ENCODE measurements around the gene FOXL3. TPM values are rescaled to one million over a fixed set of nuclear protein-coding genes. Genes with fewer than 3 reads are reported as not detected.

FOXL3 gene
- polyA plus RNA-seq, 1 of the 3 experiments (the other 2 are of a cell fraction), result not detected

DNA sequence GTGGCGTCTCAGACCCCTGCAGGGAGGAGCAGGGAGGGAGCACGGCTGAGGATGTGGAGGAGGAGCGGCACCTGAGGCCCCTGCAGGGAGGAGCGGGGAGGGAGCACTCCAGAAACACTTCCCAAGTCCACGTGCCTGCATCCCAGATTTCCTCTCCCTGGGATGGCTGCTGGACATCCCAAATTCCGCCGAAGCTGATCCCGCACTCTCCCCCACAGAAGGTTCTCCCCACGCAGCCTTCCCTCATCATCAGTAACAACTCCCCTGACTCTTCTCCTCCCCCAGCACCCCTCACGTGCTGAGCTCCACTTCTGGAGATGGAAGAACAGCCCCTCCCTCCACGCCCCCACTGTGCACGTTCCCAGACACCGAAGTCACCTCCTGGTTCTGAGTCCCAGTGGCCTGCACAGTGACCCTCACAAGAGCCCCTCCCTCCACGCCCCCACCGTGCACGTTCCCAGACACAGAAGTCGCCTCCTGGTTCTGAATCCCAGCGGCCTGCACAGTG, 17.8 kb upstream of the FOXL3 start:
- Histone ChIP-seq H3K4me3 (ENCODE audit: low read depth in 2 of 2, low read length in 1 of 2) (no peak overlapping the region), H3K9ac (no peak overlapping the region), H3K9me3 (no peaks in the 10 kb centered on the region), H3K27ac (ENCODE audit: low read depth in 2 of 2, low read length in 1 of 2) (no peak overlapping the region), H3K27me3 (ENCODE audit: insufficient read depth) (peaks cover 26% of the 10 kb centered on the region; the same call in 1 of the 2 replicates), H2AFZ (ENCODE audit: low read depth) (no peak overlapping the region), H3K9me2 (no peaks in the 10 kb centered on the region), H3K4me2 (no peak overlapping the region), H3K79me2 (ENCODE audit: insufficient read depth) (no peaks in the 10 kb centered on the region), H3F3A (replicated peaks; ENCODE audit: insufficient read depth) (no peaks in the 10 kb centered on the region), H3K36me3 (replicated peaks in 1 of 2; ENCODE audit: control insufficient read depth in 1 of 2, insufficient read depth in 2 of 2, low read length in 1 of 2) (no peaks in the 10 kb centered on the region), H4K20me1 (ENCODE audit: insufficient read depth) (no peaks in the 10 kb centered on the region), H3K4me1 (ENCODE audit: control insufficient read depth in 1 of 2, insufficient read depth in 2 of 2, low read depth in 1 of 2, low read length in 1 of 2) (no peaks in the 10 kb centered on the region)
- DNase-seq, result no peak
- POLR2A ChIA-PET, result no interaction called here
- no peak for TF ChIP-seq EZH2phosphoT487 (IDR thresholded peaks at IDR 0.05; ENCODE audit: borderline replicate concordance, low read depth)
- no peak for TF ChIP-seq ZBTB33 (IDR thresholded peaks at IDR 0.05; ENCODE audit: borderline replicate concordance, low read depth)
- TF ChIP-seq USF1 (IDR thresholded peaks at IDR 0.05; ENCODE audit: borderline replicate concordance, low read depth), result no peak
- TF ChIP-seq JUND (IDR thresholded peaks at IDR 0.05), result no peak
- TF ChIP-seq, protein P1, sequence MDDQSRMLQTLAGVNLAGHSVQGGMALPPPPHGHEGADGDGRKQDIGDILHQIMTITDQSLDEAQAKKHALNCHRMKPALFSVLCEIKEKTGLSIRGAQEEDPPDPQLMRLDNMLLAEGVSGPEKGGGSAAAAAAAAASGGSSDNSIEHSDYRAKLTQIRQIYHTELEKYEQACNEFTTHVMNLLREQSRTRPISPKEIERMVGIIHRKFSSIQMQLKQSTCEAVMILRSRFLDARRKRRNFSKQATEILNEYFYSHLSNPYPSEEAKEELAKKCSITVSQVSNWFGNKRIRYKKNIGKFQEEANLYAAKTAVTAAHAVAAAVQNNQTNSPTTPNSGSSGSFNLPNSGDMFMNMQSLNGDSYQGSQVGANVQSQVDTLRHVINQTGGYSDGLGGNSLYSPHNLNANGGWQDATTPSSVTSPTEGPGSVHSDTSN (IDR thresholded peaks at IDR 0.05), result no peak
- TF ChIP-seq NFIC (IDR thresholded peaks at IDR 0.05; ENCODE audit: borderline replicate concordance), result no peak
- TF ChIP-seq EP300 (IDR thresholded peaks at IDR 0.05; ENCODE audit: borderline replicate concordance in 1 of 2, low read depth in 1 of 2, low read length in 1 of 2), result no peak
- TF ChIP-seq, protein P2, sequence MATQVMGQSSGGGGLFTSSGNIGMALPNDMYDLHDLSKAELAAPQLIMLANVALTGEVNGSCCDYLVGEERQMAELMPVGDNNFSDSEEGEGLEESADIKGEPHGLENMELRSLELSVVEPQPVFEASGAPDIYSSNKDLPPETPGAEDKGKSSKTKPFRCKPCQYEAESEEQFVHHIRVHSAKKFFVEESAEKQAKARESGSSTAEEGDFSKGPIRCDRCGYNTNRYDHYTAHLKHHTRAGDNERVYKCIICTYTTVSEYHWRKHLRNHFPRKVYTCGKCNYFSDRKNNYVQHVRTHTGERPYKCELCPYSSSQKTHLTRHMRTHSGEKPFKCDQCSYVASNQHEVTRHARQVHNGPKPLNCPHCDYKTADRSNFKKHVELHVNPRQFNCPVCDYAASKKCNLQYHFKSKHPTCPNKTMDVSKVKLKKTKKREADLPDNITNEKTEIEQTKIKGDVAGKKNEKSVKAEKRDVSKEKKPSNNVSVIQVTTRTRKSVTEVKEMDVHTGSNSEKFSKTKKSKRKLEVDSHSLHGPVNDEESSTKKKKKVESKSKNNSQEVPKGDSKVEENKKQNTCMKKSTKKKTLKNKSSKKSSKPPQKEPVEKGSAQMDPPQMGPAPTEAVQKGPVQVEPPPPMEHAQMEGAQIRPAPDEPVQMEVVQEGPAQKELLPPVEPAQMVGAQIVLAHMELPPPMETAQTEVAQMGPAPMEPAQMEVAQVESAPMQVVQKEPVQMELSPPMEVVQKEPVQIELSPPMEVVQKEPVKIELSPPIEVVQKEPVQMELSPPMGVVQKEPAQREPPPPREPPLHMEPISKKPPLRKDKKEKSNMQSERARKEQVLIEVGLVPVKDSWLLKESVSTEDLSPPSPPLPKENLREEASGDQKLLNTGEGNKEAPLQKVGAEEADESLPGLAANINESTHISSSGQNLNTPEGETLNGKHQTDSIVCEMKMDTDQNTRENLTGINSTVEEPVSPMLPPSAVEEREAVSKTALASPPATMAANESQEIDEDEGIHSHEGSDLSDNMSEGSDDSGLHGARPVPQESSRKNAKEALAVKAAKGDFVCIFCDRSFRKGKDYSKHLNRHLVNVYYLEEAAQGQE (IDR thresholded peaks at IDR 0.05; ENCODE audit: low read depth, low read length), result no peak
- no peak for TF ChIP-seq RAD21 (IDR thresholded peaks at IDR 0.05; ENCODE audit: low read length)
- TF ChIP-seq, protein P3, sequence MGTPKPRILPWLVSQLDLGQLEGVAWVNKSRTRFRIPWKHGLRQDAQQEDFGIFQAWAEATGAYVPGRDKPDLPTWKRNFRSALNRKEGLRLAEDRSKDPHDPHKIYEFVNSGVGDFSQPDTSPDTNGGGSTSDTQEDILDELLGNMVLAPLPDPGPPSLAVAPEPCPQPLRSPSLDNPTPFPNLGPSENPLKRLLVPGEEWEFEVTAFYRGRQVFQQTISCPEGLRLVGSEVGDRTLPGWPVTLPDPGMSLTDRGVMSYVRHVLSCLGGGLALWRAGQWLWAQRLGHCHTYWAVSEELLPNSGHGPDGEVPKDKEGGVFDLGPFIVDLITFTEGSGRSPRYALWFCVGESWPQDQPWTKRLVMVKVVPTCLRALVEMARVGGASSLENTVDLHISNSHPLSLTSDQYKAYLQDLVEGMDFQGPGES (IDR thresholded peaks at IDR 0.05; ENCODE audit: low read depth, low read length), result no peak
- TF ChIP-seq ELF1 (IDR thresholded peaks at IDR 0.05), result no peak
- TF ChIP-seq TEAD4 (IDR thresholded peaks at IDR 0.05; ENCODE audit: borderline replicate concordance, insufficient read depth), result no peak
- no peak for TF ChIP-seq SMC3 (IDR thresholded peaks at IDR 0.05; ENCODE audit: low read depth, low read length)
- TF ChIP-seq GATA2 (CRISPR knock-in tag; IDR thresholded peaks at IDR 0.05), result no peak
- no peak for TF ChIP-seq GABPA (IDR thresholded peaks at IDR 0.05; ENCODE audit: low read depth)
- TF ChIP-seq FOSL2 (IDR thresholded peaks at IDR 0.05; ENCODE audit: borderline replicate concordance, low read depth), result no peak
- no peak for TF ChIP-seq CTCF (IDR thresholded peaks at IDR 0.05)
- TF ChIP-seq MXI1 (IDR thresholded peaks at IDR 0.05; ENCODE audit: low read depth, low read length), result no peak
- no peak for TF ChIP-seq POLR2AphosphoS5 (IDR thresholded peaks at IDR 0.05; ENCODE audit: low read depth, low read length)
- TF ChIP-seq SIN3A (IDR thresholded peaks at IDR 0.05; ENCODE audit: borderline replicate concordance, low read depth, low read length), result no peak
- 36% methylated on average over 18 of the region's 18 CpGs for WGBS (ENCODE audit: low lambda C conversion rate)
- CTCF ChIA-PET, result no interaction called here
